HCT116 (cell line): ENCODE results near the gene CAMK2D. TPM values are rescaled to one million over a fixed set of nuclear protein-coding genes. Genes with fewer than 3 reads are reported as not detected.

Experiments used
- ATAC-seq: fragments of 200-7000 bp; cut with Tn5 transposase; 2 replicates; pipeline ENCODE4 v1.9.1; 2020; ENCODE audit warnings: mild to moderate bottlenecking, moderate library complexity
- BruUV-seq: library from RNA; stranded (reverse); fragments of 400-500 nt; replicated peaks from 2 replicates; lab custom pipeline; 2021; lab: Mats Ljungman, UMichigan
- CTCF ChIA-PET: fragments of 300-600 bp; sonication (Branson Sonifier 250); formaldehyde crosslinking; loops from one replicate; lab custom pipeline; 2021; ENCODE audit warnings: antibody characterized with exemption; lab: Charles Lee
- POLR2A ChIA-PET: fragments of 300-600, 350-600 bp; sonication (Branson Sonifier 250); formaldehyde crosslinking; loops from one replicate; lab custom pipeline; 2021; ENCODE audit warnings: antibody characterized with exemption; lab: Charles Lee
- RAD21 ChIA-PET, 2 experiments: fragments of 300-600 bp; sonication (Branson Sonifier 250); formaldehyde crosslinking; loops; one replicate each; lab custom pipeline; 2023; ENCODE audit warnings: low total read pairs in 2 of 2; ENCODE audit not compliant: uncharacterized antibody in 2 of 2, unreplicated experiment in 2 of 2, low non-redundant PET in 1 of 2; lab: Charles Lee
- DNase-seq: peaks from one replicate; pipeline ENCODE4 v3.0.0-alpha.2; 2010; ENCODE audit warnings: low read depth, low spot score
- H2AFZ ChIP-seq: fragments of 200-600 bp; shearing (Covaris generic), sonication (generic); 2 replicates; pipeline ENCODE4 v1.6.1; 2017; ENCODE audit warnings: low read depth, mixed run types, mixed read lengths, antibody characterized with exemption, low read length; ENCODE audit not compliant: poor library complexity, severe bottlenecking
- H3K27ac ChIP-seq: 2 replicates; pipeline ENCODE4 v1.5.1; 2012; ENCODE audit warnings: low read depth, low read length
- H3K27me3 ChIP-seq: fragments of 200-600 bp; sonication (generic); 2 replicates; pipeline ENCODE4 v1.6.1; 2016; ENCODE audit warnings: mixed run types, low read length, mixed read lengths; ENCODE audit not compliant: insufficient read depth
- H3K36me3 ChIP-seq, 2 experiments: fragments of 200-500 bp in 1 of 2; fragments of 200-600 bp in 1 of 2; sonication (Bioruptor generic) in 1 of 2; sonication (generic) in 1 of 2; 2 replicates each; pipeline versions ENCODE4 v1.5.1 to v1.6.1; 2014 to 2016; ENCODE audit warnings: low read length in 2 of 2, inconsistent platforms in 1 of 2, mixed read lengths in 1 of 2, mixed run types in 1 of 2; ENCODE audit not compliant: insufficient read depth in 2 of 2, control insufficient read depth in 1 of 2
- H3K4me1 ChIP-seq, 2 experiments: fragments of 200-600 bp in 1 of 2; sonication (generic) in 1 of 2; 2 replicates each; pipeline versions ENCODE4 v1.5.1 to v1.6.1; 2012 to 2017; ENCODE audit warnings: low read length in 2 of 2, inconsistent platforms in 1 of 2, mild to moderate bottlenecking in 1 of 2, mixed read lengths in 1 of 2, mixed run types in 1 of 2, moderate library complexity in 1 of 2; ENCODE audit not compliant: insufficient read depth in 2 of 2, control insufficient read depth in 1 of 2
- H3K4me2 ChIP-seq: fragments of 200-600 bp; sonication (generic); 2 replicates; pipeline ENCODE4 v1.6.1; 2017; ENCODE audit warnings: mixed run types, low read length, mixed read lengths
- H3K4me3 ChIP-seq, 2 experiments: fragments of 200-600 bp in 1 of 2; sonication (generic) in 1 of 2; replicated peaks in 1 of 2; 2 replicates each; pipeline ENCODE4 v1.5.1; 2011 to 2016; ENCODE audit warnings: low read length in 2 of 2, control low read depth in 1 of 2, low read depth in 1 of 2, mild to moderate bottlenecking in 1 of 2, mixed read lengths in 1 of 2, mixed run types in 1 of 2
- H3K79me2 ChIP-seq: fragments of 200-600 bp; sonication (generic); 2 replicates; pipeline ENCODE4 v1.6.1; 2017; ENCODE audit warnings: mild to moderate bottlenecking, mixed run types, low read length, moderate library complexity, mixed read lengths; ENCODE audit not compliant: insufficient read depth
- H3K9ac ChIP-seq: fragments of 200-600 bp; sonication (generic); 2 replicates; pipeline ENCODE4 v1.6.1; 2016; ENCODE audit warnings: low read length, mixed read lengths
- H3K9me2 ChIP-seq: fragments of 200-600 bp; sonication (generic), shearing (Covaris generic); 2 replicates; pipeline ENCODE4 v1.6.1; 2017; ENCODE audit warnings: mixed run types, mild to moderate bottlenecking, moderate library complexity; ENCODE audit not compliant: insufficient read depth
- H3K9me3 ChIP-seq, 2 experiments: fragments of 200-500 bp in 1 of 2; fragments of 200-600 bp in 1 of 2; sonication (Bioruptor generic) in 1 of 2; sonication (generic) in 1 of 2; 2 replicates each; pipeline ENCODE4 v1.6.1; 2014 to 2017; ENCODE audit warnings: low read length in 2 of 2, mixed read lengths in 2 of 2, inconsistent platforms in 1 of 2, low read depth in 1 of 2, mild to moderate bottlenecking in 1 of 2, mixed run types in 1 of 2, moderate library complexity in 1 of 2; ENCODE audit not compliant: control insufficient read depth in 1 of 2, insufficient read depth in 1 of 2
- H4K20me1 ChIP-seq: fragments of 200-600 bp; sonication (generic), shearing (Covaris generic); 2 replicates; pipeline ENCODE4 v1.6.1; 2017; ENCODE audit warnings: mixed run types, mild to moderate bottlenecking, moderate library complexity; ENCODE audit not compliant: insufficient read depth
- CBX3 ChIP-seq: IDR thresholded peaks from 2 replicates; pipeline ENCODE4 v1.6.1; 2012; ENCODE audit warnings: low read depth
- CEBPB ChIP-seq: IDR thresholded peaks from 2 replicates; pipeline ENCODE4 v1.6.1; 2012; ENCODE audit warnings: low read depth
- EGR1 ChIP-seq: IDR thresholded peaks from 2 replicates; pipeline ENCODE4 v1.6.1; 2012; ENCODE audit warnings: low read depth
- ELF1 ChIP-seq: IDR thresholded peaks from 2 replicates; pipeline ENCODE4 v1.6.1; 2012; ENCODE audit warnings: low read depth, borderline replicate concordance
- EZH2 ChIP-seq: fragments of 200-600 bp; sonication (generic); IDR thresholded peaks from 2 replicates; pipeline ENCODE4 v1.6.1; 2017; ENCODE audit warnings: antibody characterized with exemption, mixed run types
- FOSL1 ChIP-seq: IDR thresholded peaks from 2 replicates; pipeline ENCODE4 v1.6.1; 2012; ENCODE audit warnings: low read depth
- JUND ChIP-seq: IDR thresholded peaks from 2 replicates; pipeline ENCODE4 v1.6.1; 2012
- MAX ChIP-seq: IDR thresholded peaks from 2 replicates; pipeline ENCODE4 v1.6.1; 2012
- POLR2A ChIP-seq: IDR thresholded peaks from 2 replicates; pipeline ENCODE4 v1.7.0; 2011; ENCODE audit warnings: borderline replicate concordance; ENCODE audit not compliant: insufficient read depth, insufficient read length; ENCODE audit errors: extremely low read depth
- POLR2AphosphoS5 ChIP-seq: IDR thresholded peaks from 2 replicates; pipeline ENCODE4 v1.6.1; 2011; ENCODE audit warnings: mild to moderate bottlenecking, low read depth, low read length, moderate library complexity
- SIN3A ChIP-seq: IDR thresholded peaks from 2 replicates; pipeline ENCODE4 v1.6.1; 2012; ENCODE audit warnings: low read depth
- TCF7L2 ChIP-seq: IDR thresholded peaks from 2 replicates; pipeline ENCODE4 v1.7.0; 2011; ENCODE audit warnings: borderline replicate concordance, inconsistent platforms; ENCODE audit not compliant: insufficient read depth, insufficient read length; ENCODE audit errors: extremely low read depth
- ZNF274 ChIP-seq: fragments of 200-500 bp; sonication (Bioruptor generic); IDR thresholded peaks from 2 replicates; pipeline ENCODE4 v1.6.1; 2014; ENCODE audit warnings: mild to moderate bottlenecking, low read depth, low read length, inconsistent platforms
- intact Hi-C: fragments of 100-400 bp; cut with micrococcal nuclease; formaldehyde crosslinking; loops from 2 replicates; pipeline ENCODE4 v1.10.0; 2022
- total RNA-seq: library from RNA; stranded (reverse); gene quantifications from one replicate; pipeline ENCODE4 v1.2.1, GENCODE V29; 2021; ENCODE audit not compliant: unreplicated experiment
- TF ChIP-seq, protein P1 (sequence below): IDR thresholded peaks from 2 replicates; pipeline ENCODE4 v1.6.1; 2012; ENCODE audit warnings: low read depth
- TF ChIP-seq, protein P2 (sequence below), 3 experiments: fragments of 200-600 bp in 1 of 3; sonication (generic) in 1 of 3; IDR thresholded peaks in 2 of 3; conservative IDR thresholded peaks in 1 of 3; 2 replicates each; pipeline ENCODE4 v1.5.1; 2012 to 2017; ENCODE audit warnings: low read depth in 2 of 3, low read length in 2 of 3, antibody characterized with exemption in 1 of 3, borderline replicate concordance in 1 of 3, control low read depth in 1 of 3, mild to moderate bottlenecking in 1 of 3, mixed read lengths in 1 of 3, mixed run types in 1 of 3, moderate library complexity in 1 of 3; ENCODE audit not compliant: insufficient read depth in 1 of 3
- TF ChIP-seq, protein P3 (sequence below): IDR thresholded peaks from 2 replicates; pipeline ENCODE4 v1.6.1; 2012
- TF ChIP-seq, protein P4 (sequence below): IDR thresholded peaks from 2 replicates; pipeline ENCODE4 v1.6.1; 2011; ENCODE audit warnings: mild to moderate bottlenecking, low read length, moderate library complexity; ENCODE audit not compliant: insufficient replicate concordance; ENCODE audit errors: extremely low read depth

CAMK2D gene
- total RNA-seq, 1 experiment from 2014 or later = 67.0 TPM

- no TSS peak for BruUV-seq
- ATAC-seq (peak; percentile 13; the same call in 1 of the 2 replicates), DNase-seq (no peak)
- CTCF ChIA-PET = interaction anchor here (1.1 kb wide), 1 partner anchor 50 kb away, joined by 3 read pairs; no protein-coding TSS in a partner anchor
- POLR2A ChIA-PET = interaction anchor here (1.6 kb wide), 2 partner anchors 9 to 23 kb away, joined by 4 to 8 read pairs; no protein-coding TSS in a partner anchor
- H3K9ac ChIP-seq = peak overlapping the region; percentile 56
- no peaks in the 10 kb centered on the region for H3K79me2 ChIP-seq
- peak overlapping the region; percentile 68 for H3K4me2 ChIP-seq
- no peaks in the 10 kb centered on the region for H3K27me3 ChIP-seq
- peaks cover 53 to 66% of the 10 kb centered on the region in 2 experiments for H3K4me1 ChIP-seq
- 0 out of 4 replicates have a peak overlapping the region, but pooled peaks of 1 of the 2 experiments have one; percentile 21 for H3K4me3 ChIP-seq
- intact Hi-C loops = loop anchor here (5.0 kb wide), 1 partner anchor 317 kb away; the partner anchor contains the start of gene CAMK2D
- RAD21 ChIA-PET = no interaction called here
- H3K27ac ChIP-seq = peak overlapping the region; percentile 88
- no peaks in the 10 kb centered on the region for H3K36me3 ChIP-seq
- no peaks in the 10 kb centered on the region for H3K9me3 ChIP-seq
- H2AFZ ChIP-seq = peak overlapping the region; percentile 58
- TF ChIP-seq POLR2AphosphoS5 (peak; percentile 36; the same call in 1 of the 2 replicates), CEBPB (peak; percentile 89), POLR2A (no peak), MAX (peak; percentile 81), ELF1 (no peak), FOSL1 (peak; percentile 47; the same call in 1 of the 2 replicates), ZNF274 (no peak), TCF7L2 (no peak), SIN3A (0 out of 2 replicates have a peak, but pooled peaks have one; percentile 33), CBX3 (peak; percentile 79), EZH2 (no peak), JUND (peak; percentile 59), EGR1 (no peak)
- TF ChIP-seq, protein P1, sequence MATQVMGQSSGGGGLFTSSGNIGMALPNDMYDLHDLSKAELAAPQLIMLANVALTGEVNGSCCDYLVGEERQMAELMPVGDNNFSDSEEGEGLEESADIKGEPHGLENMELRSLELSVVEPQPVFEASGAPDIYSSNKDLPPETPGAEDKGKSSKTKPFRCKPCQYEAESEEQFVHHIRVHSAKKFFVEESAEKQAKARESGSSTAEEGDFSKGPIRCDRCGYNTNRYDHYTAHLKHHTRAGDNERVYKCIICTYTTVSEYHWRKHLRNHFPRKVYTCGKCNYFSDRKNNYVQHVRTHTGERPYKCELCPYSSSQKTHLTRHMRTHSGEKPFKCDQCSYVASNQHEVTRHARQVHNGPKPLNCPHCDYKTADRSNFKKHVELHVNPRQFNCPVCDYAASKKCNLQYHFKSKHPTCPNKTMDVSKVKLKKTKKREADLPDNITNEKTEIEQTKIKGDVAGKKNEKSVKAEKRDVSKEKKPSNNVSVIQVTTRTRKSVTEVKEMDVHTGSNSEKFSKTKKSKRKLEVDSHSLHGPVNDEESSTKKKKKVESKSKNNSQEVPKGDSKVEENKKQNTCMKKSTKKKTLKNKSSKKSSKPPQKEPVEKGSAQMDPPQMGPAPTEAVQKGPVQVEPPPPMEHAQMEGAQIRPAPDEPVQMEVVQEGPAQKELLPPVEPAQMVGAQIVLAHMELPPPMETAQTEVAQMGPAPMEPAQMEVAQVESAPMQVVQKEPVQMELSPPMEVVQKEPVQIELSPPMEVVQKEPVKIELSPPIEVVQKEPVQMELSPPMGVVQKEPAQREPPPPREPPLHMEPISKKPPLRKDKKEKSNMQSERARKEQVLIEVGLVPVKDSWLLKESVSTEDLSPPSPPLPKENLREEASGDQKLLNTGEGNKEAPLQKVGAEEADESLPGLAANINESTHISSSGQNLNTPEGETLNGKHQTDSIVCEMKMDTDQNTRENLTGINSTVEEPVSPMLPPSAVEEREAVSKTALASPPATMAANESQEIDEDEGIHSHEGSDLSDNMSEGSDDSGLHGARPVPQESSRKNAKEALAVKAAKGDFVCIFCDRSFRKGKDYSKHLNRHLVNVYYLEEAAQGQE = no peak
- TF ChIP-seq, protein P2, sequence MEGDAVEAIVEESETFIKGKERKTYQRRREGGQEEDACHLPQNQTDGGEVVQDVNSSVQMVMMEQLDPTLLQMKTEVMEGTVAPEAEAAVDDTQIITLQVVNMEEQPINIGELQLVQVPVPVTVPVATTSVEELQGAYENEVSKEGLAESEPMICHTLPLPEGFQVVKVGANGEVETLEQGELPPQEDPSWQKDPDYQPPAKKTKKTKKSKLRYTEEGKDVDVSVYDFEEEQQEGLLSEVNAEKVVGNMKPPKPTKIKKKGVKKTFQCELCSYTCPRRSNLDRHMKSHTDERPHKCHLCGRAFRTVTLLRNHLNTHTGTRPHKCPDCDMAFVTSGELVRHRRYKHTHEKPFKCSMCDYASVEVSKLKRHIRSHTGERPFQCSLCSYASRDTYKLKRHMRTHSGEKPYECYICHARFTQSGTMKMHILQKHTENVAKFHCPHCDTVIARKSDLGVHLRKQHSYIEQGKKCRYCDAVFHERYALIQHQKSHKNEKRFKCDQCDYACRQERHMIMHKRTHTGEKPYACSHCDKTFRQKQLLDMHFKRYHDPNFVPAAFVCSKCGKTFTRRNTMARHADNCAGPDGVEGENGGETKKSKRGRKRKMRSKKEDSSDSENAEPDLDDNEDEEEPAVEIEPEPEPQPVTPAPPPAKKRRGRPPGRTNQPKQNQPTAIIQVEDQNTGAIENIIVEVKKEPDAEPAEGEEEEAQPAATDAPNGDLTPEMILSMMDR (IDR thresholded peaks at IDR 0.05 in 2 of 3, conservative IDR thresholded peaks at IDR 0.05 in 1 of 3; ENCODE audit: borderline replicate concordance in 1 of 3, insufficient read depth in 1 of 3, low read depth in 2 of 3, low read length in 2 of 3) = no peak
- TF ChIP-seq, protein P3, sequence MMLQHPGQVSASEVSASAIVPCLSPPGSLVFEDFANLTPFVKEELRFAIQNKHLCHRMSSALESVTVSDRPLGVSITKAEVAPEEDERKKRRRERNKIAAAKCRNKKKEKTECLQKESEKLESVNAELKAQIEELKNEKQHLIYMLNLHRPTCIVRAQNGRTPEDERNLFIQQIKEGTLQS = no peak
- TF ChIP-seq, protein P4, sequence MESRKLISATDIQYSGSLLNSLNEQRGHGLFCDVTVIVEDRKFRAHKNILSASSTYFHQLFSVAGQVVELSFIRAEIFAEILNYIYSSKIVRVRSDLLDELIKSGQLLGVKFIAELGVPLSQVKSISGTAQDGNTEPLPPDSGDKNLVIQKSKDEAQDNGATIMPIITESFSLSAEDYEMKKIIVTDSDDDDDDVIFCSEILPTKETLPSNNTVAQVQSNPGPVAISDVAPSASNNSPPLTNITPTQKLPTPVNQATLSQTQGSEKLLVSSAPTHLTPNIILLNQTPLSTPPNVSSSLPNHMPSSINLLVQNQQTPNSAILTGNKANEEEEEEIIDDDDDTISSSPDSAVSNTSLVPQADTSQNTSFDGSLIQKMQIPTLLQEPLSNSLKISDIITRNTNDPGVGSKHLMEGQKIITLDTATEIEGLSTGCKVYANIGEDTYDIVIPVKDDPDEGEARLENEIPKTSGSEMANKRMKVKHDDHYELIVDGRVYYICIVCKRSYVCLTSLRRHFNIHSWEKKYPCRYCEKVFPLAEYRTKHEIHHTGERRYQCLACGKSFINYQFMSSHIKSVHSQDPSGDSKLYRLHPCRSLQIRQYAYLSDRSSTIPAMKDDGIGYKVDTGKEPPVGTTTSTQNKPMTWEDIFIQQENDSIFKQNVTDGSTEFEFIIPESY = no peak
- no peaks in the 10 kb centered on the region for H4K20me1 ChIP-seq
- no peaks in the 10 kb centered on the region for H3K9me2 ChIP-seq
Observed at GRCh38 chr4:113445286-113445685, 316.3 kb downstream of the CAMK2D start.
